Fibroblast of pulmonary artery (primary cell): ENCODE results near the gene GNAI3.

ENCODE experiments used
- DNase-seq: peaks from one replicate; pipeline ENCODE4 v3.0.0-alpha.2; 2010; ENCODE audit warnings: low read depth
- H3K4me3 ChIP-seq: replicated peaks from 2 replicates; pipeline ENCODE4 v1.5.1; 2011; ENCODE audit warnings: low read depth, mild to moderate bottlenecking, control low read depth, low read length, moderate library complexity
- CTCF ChIP-seq: IDR thresholded peaks from 2 replicates; pipeline ENCODE4 v1.5.1; 2011; ENCODE audit warnings: mild to moderate bottlenecking, control low read depth, low read length, inconsistent platforms; ENCODE audit errors: missing control alignments

The GNAI3 gene

GRCh38 chr1:109611308-109611990 lies 63.0 kb downstream of the GNAI3 start:
- TF ChIP-seq CTCF = no peak
- DNase-seq = no peak
- no peak overlapping the region for H3K4me3 ChIP-seq

- peak; percentile 76 for DNase-seq
- no peak for TF ChIP-seq CTCF
- no peak overlapping the region for H3K4me3 ChIP-seq
These were observed 65.1 kb downstream of the GNAI3 start for GRCh38 chr1:109613361-109614147.

GRCh38 chr1:109615879-109616278 lies 67.5 kb downstream of the GNAI3 start:
- TF ChIP-seq CTCF = no peak
- H3K4me3 ChIP-seq = no peak overlapping the region
- DNase-seq = peak; percentile 49

GRCh38 chr1:109616391-109616790 lies 68.0 kb downstream of the GNAI3 start:
- H3K4me3 ChIP-seq = no peak overlapping the region
- no peak for TF ChIP-seq CTCF

GRCh38 chr1:109617291-109617801 lies 68.9 kb downstream of the GNAI3 start:
- H3K4me3 ChIP-seq = no peak overlapping the region
- no peak for TF ChIP-seq CTCF
- peak; percentile 96 for DNase-seq

More at GRCh38 chr1:109616391-109616790, 68.0 kb downstream of the GNAI3 start:
- DNase-seq = no peak

- TF ChIP-seq CTCF = no peak
- DNase-seq = no peak
- peak overlapping the region; percentile 99 for H3K4me3 ChIP-seq
These were observed 70.5 kb downstream of the GNAI3 start for GRCh38 chr1:109618661-109619575.
